BLaER1 (cell line): ENCODE data around the gene YTHDF2.
"Not testable (repeated sequence)": the region's sequence is repeated elsewhere in the genome, so short reads cannot be mapped to it uniquely, and the experiment has no call there.

Experiments used
- H3K27ac ChIP-seq: shearing (Covaris generic); formaldehyde crosslinking; 2 replicates; pipeline ENCODE4 v1.8.1; 2022
- H3K27me3 ChIP-seq: shearing (Covaris generic); formaldehyde crosslinking; 2 replicates; pipeline ENCODE4 v1.8.1; 2022
- H3K36me3 ChIP-seq: shearing (Covaris generic); formaldehyde crosslinking; 2 replicates; pipeline ENCODE4 v1.8.1; 2022
- H3K4me1 ChIP-seq: shearing (Covaris generic); formaldehyde crosslinking; 2 replicates; pipeline ENCODE4 v1.8.1; 2022
- H3K4me2 ChIP-seq: shearing (Covaris generic); formaldehyde crosslinking; 2 replicates; pipeline ENCODE4 v1.8.1; 2022
- H3K4me3 ChIP-seq: shearing (Covaris generic); formaldehyde crosslinking; 2 replicates; pipeline ENCODE4 v1.8.1; 2022
- H3K9ac ChIP-seq: shearing (Covaris generic); formaldehyde crosslinking; 2 replicates; pipeline ENCODE4 v1.8.1; 2022
- H3K9me3 ChIP-seq: shearing (Covaris generic); formaldehyde crosslinking; 2 replicates; pipeline ENCODE4 v1.8.1; 2022
- H4K20me1 ChIP-seq: shearing (Covaris generic); formaldehyde crosslinking; 2 replicates; pipeline ENCODE4 v1.8.1; 2022
- Cebpa-rat ChIP-seq: shearing (Covaris generic); IDR thresholded peaks from 2 replicates; pipeline ENCODE4 v1.8.1; 2022

YTHDF2 gene

DNA sequence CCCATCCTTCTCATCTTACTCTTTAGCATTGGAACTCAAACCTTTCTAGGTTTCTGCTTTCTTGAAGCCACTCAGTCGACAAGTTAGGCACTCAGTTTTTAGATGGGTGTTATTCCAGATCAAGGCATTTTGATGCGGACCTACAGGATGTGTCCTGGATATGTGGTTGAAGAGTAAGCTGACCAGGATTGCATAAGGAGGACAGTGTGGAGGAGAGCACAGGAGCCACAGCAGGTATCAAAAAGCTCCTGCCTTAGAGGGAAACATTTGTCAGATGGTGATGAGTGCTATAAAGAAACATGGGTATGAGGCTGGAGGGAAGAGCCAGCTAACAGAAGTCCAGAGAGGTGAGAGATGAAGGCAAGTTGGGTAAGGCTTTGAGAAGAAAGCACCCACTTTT is 41.3 kb downstream of the YTHDF2 start:
- Histone ChIP-seq H3K27me3 (no peaks in the 10 kb centered on the region), H3K4me2 (no peak overlapping the region), H4K20me1 (peaks cover 32% of the 10 kb centered on the region), H3K36me3 (peaks cover 31% of the 10 kb centered on the region), H3K4me1 (peaks cover 15% of the 10 kb centered on the region), H3K27ac (no peak overlapping the region), H3K9ac (no peak overlapping the region), H3K4me3 (no peak overlapping the region), H3K9me3 (no peaks in the 10 kb centered on the region)
- no peak for TF ChIP-seq Cebpa-rat

GRCh38 chr1:28779751-28780408 is 43.1 kb downstream of the YTHDF2 start:
- Histone ChIP-seq H3K4me2 (no peak overlapping the region), H3K27ac (no peak overlapping the region), H3K36me3 (peaks cover 15% of the 10 kb centered on the region), H3K9me3 (no peaks in the 10 kb centered on the region), H3K27me3 (no peaks in the 10 kb centered on the region), H4K20me1 (peaks cover 14% of the 10 kb centered on the region), H3K4me3 (no peak overlapping the region), H3K9ac (no peak overlapping the region), H3K4me1 (peaks cover 12% of the 10 kb centered on the region)
- no peak for TF ChIP-seq Cebpa-rat

DNA sequence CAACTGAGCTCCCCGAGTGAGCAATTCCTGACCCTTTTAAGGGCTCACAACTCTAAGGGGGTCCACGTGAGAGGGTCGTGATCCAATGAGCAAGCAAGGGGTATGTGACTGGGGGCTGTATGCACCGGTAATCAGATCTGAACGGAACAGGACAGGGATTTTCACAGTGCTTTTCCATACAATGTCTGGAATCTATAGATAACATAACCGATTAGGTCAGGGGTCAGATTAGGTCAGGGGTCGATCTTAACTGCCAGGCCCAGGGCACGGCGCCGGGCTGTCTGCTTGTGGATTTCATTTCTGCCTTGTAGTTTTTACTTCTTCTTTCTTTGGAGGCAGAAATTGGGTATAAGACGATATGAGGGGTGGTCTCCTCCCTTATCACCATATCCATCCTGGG is 44.6 kb downstream of the YTHDF2 start:
- Histone ChIP-seq H3K9me3 (no peaks in the 10 kb centered on the region), H3K4me3 (no peak overlapping the region), H3K4me1 (peaks cover 13% of the 10 kb centered on the region), H3K9ac (no peak overlapping the region), H3K27ac (no peak overlapping the region), H3K36me3 (peaks cover under 1% of the 10 kb centered on the region; the same call in 1 of the 2 replicates), H3K4me2 (no peak overlapping the region), H3K27me3 (no peaks in the 10 kb centered on the region), H4K20me1 (no peaks in the 10 kb centered on the region)
- no peak for TF ChIP-seq Cebpa-rat

GRCh38 chr1:28782011-28782410 is 45.3 kb downstream of the YTHDF2 start:
- Histone ChIP-seq H3K36me3 (no peaks in the 10 kb centered on the region), H3K9ac (no peak overlapping the region), H3K4me2 (no peak overlapping the region), H3K27ac (no peak overlapping the region), H4K20me1 (no peaks in the 10 kb centered on the region), H3K4me3 (no peak overlapping the region), H3K9me3 (no peaks in the 10 kb centered on the region), H3K4me1 (peaks cover 13% of the 10 kb centered on the region), H3K27me3 (no peaks in the 10 kb centered on the region)
- no peak for TF ChIP-seq Cebpa-rat

- H3K9me3 ChIP-seq = no peaks in the 10 kb centered on the region
- no peak overlapping the region for H3K27ac ChIP-seq
- H3K4me3 ChIP-seq = no peak overlapping the region
- TF ChIP-seq Cebpa-rat = no peak
- peaks cover 13% of the 10 kb centered on the region for H3K4me1 ChIP-seq
- H4K20me1 ChIP-seq = no peaks in the 10 kb centered on the region
- H3K27me3 ChIP-seq = no peaks in the 10 kb centered on the region
- H3K9ac ChIP-seq = no peak overlapping the region
- H3K4me2 ChIP-seq = no peak overlapping the region
- H3K36me3 ChIP-seq = no peaks in the 10 kb centered on the region
Measured at GRCh38 chr1:28783363-28783762, 46.6 kb downstream of the YTHDF2 start.

- H3K27ac ChIP-seq = no peak overlapping the region
- no peaks in the 10 kb centered on the region for H3K27me3 ChIP-seq
- no peak overlapping the region for H3K4me3 ChIP-seq
- no peaks in the 10 kb centered on the region for H3K36me3 ChIP-seq
- no peak for TF ChIP-seq Cebpa-rat
- no peaks in the 10 kb centered on the region for H3K9me3 ChIP-seq
- H3K4me2 ChIP-seq = no peak overlapping the region
- no peaks in the 10 kb centered on the region for H4K20me1 ChIP-seq
- H3K9ac ChIP-seq = no peak overlapping the region
- peaks cover 6% of the 10 kb centered on the region; the same call in 1 of the 2 replicates for H3K4me1 ChIP-seq
Measured at GRCh38 chr1:28789412-28789811, 52.7 kb downstream of the YTHDF2 start.

DNA sequence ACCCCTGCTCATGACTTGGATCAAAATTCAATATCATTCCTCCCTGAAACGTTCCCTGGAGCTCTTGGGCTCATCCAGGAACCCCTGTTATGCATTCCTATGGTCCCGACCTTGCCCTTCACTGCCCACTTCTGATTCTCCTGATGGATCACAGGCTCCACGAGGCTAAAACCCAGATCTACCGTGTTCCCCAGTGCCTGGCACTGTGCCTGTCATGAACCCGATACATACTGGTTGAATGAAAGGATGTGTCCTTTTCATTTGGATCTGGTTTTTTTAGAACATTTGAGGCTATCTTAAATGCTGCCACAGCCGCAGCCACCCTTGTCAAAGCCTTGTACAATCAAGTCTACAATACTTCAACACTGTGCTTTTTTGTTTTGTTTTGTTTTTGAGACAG is 53.1 kb downstream of the YTHDF2 start:
- no peaks in the 10 kb centered on the region for H3K9me3 ChIP-seq
- no peaks in the 10 kb centered on the region for H3K27me3 ChIP-seq
- no peaks in the 10 kb centered on the region for H3K36me3 ChIP-seq
- no peak overlapping the region for H3K4me3 ChIP-seq
- no peaks in the 10 kb centered on the region for H4K20me1 ChIP-seq
- H3K4me2 ChIP-seq = no peak overlapping the region
- TF ChIP-seq Cebpa-rat = no peak
- no peak overlapping the region for H3K27ac ChIP-seq
- no peak overlapping the region for H3K9ac ChIP-seq
- peaks cover 6% of the 10 kb centered on the region; the same call in 1 of the 2 replicates for H3K4me1 ChIP-seq

GRCh38 chr1:28790377-28791035 is 53.8 kb downstream of the YTHDF2 start:
- H3K9ac ChIP-seq = no peak overlapping the region
- H3K4me3 ChIP-seq = no peak overlapping the region
- no peak overlapping the region for H3K27ac ChIP-seq
- H3K4me2 ChIP-seq = no peak overlapping the region
- no peaks in the 10 kb centered on the region for H3K36me3 ChIP-seq
- no peak for TF ChIP-seq Cebpa-rat
- no peaks in the 10 kb centered on the region for H4K20me1 ChIP-seq
- H3K9me3 ChIP-seq = no peaks in the 10 kb centered on the region
- H3K27me3 ChIP-seq = no peaks in the 10 kb centered on the region
- H3K4me1 ChIP-seq = peaks cover 7% of the 10 kb centered on the region; the same call in 1 of the 2 replicates

DNA sequence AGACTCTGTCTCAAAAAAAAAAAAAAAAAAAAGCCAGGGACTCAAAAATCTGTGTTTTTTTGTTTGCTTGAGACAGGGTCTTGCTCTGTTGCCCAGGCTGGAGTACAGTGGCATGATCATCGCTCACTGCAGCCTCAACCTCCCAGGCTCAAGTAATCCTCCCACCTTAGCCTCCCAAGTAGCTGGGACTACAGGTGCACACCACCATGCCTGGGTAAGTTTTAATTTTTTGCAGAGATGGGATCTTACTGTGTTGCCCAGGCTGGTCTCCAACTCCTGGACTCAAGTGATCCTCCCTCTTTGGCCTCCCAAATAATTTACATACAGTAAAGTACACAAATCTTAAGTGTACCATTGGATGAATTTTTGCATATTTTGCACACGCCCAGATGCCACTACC is 55.2 kb downstream of the YTHDF2 start:
- not testable (repeated sequence) for H3K9ac ChIP-seq, H3K9me3 ChIP-seq, H4K20me1 ChIP-seq, H3K27ac ChIP-seq, H3K4me3 ChIP-seq, H3K4me2 ChIP-seq, H3K27me3 ChIP-seq, H3K36me3 ChIP-seq
- peaks cover 15% of the 10 kb centered on the region for H3K4me1 ChIP-seq

- Histone ChIP-seq H3K36me3 (no peaks in the 10 kb centered on the region), H3K9ac (no peak overlapping the region)
- no peak for TF ChIP-seq Cebpa-rat
Measured at GRCh38 chr1:28792644-28793121, 55.9 kb downstream of the YTHDF2 start.

DNA sequence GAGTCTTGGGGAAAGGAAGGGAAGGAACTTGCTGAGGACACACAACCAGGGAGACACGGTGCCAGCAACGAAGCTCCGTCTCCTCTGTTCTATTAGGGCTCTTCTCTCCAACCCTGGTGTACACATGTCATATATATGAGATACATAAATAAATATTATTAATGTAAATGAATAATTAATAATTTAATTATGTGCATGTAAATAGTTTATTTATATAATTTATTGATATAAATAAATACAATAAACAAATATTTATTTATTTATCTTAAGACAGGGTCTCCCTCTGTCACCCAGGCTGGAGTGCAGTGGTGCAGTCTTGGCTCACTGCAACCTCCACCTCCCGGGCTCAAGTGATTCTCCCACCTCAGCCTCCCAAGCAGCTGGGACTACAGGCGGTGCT is 57.8 kb downstream of the YTHDF2 start:
- H3K9me3 ChIP-seq, H3K9ac ChIP-seq, H4K20me1 ChIP-seq, H3K4me3 ChIP-seq, H3K4me2 ChIP-seq, H3K27me3 ChIP-seq, H3K27ac ChIP-seq, H3K36me3 ChIP-seq: not testable (repeated sequence)
- peaks cover 21% of the 10 kb centered on the region for H3K4me1 ChIP-seq

More at GRCh38 chr1:28792644-28793121, 55.9 kb downstream of the YTHDF2 start:
- Histone ChIP-seq H3K4me1 (peaks cover 21% of the 10 kb centered on the region), H3K4me3 (no peak overlapping the region), H3K27me3 (no peaks in the 10 kb centered on the region), H3K4me2 (no peak overlapping the region), H3K9me3 (no peaks in the 10 kb centered on the region), H3K27ac (no peak overlapping the region), H4K20me1 (no peaks in the 10 kb centered on the region)
